HG03159 (cell line): Measurements from ENCODE around the gene ANO4.

ENCODE experiments used
- ATAC-seq: cut with Tn5 transposase; IDR thresholded peaks from one replicate; pipeline ENCODE4 v1.9.1; 2021; ENCODE audit warnings: mild to moderate bottlenecking, moderate library complexity; ENCODE audit not compliant: unreplicated experiment

ANO4 gene

GRCh38 chr12:101168001-101168400, 373.4 kb downstream of the ANO4 start:
- ATAC-seq = no peak

- no peak for ATAC-seq
Measured at GRCh38 chr12:101172316-101172715, 377.7 kb downstream of the ANO4 start.

- ATAC-seq = no peak
Measured at GRCh38 chr12:101173197-101173749, 378.7 kb downstream of the ANO4 start.

DNA sequence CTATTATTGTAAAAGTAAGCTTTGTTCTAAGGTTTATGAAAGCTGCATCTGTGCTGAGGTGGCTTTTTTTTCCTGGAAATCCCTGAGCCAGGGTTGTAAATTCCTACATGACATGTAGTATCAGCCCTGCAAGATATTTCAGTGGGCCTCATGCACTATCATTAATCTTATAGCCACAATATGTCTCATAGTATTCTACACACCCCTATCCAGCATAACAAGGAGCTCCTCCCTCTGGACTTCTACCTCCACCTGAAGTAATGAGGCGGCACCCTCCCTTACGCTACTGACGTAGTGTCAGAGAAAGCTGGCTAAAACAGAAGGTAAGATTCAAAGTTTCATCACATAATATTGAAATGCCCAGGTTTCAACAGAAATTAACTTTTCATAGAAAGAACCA, 380.0 kb downstream of the ANO4 start:
- no peak for ATAC-seq
